GM18505 (cell line): ENCODE results near the gene JMJD7.

ENCODE experiments used
- ATAC-seq: cut with Tn5 transposase; IDR thresholded peaks from one replicate; pipeline ENCODE4 v1.9.1; 2021; ENCODE audit not compliant: unreplicated experiment
- POLR2A ChIP-seq: IDR thresholded peaks from 4 replicates; pipeline ENCODE4 v1.6.1; 2011; ENCODE audit warnings: borderline replicate concordance; ENCODE audit not compliant: insufficient read depth, insufficient read length; ENCODE audit errors: extremely low read depth

The JMJD7 gene

GRCh38 chr15:41836073-41836472 lies 8.2 kb downstream of the JMJD7 start:
- no peak for ATAC-seq

GRCh38 chr15:41836713-41837454 lies 9.0 kb downstream of the JMJD7 start:
- no peak for TF ChIP-seq POLR2A
- ATAC-seq, result no peak

More at GRCh38 chr15:41836073-41836472, 8.2 kb downstream of the JMJD7 start:
- TF ChIP-seq POLR2A, result no peak

DNA sequence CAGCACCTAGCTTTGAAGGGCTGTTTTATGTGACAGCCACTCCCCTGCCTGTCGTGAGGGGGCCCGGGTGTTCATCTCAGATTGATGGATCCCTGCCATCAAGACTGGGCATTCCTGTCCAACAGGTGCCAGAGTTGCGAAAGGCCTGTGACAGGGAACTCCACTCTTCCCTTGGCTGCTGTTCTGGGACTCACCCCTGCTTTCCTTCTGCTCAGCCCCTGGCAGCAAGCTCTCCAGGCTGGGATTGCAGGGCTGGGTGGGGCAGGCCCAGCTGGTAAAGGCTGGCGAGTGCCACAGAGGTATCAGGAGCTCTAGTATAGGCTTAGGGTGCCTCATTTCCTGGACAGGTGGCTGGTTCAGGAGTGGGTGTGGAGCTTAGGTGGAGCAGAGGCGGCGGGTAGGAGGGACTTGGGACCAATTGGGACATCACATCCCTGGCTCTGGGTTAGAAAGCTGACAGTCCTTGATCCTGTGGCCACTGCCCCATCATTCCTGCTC lies 10.6 kb downstream of the JMJD7 start, which contains the start of gene PLA2G4B:
TSS of gene PLA2G4B (plus strand) at position 448 of the 498 bp plus-strand sequence. CDS start 67 bp downstream, outside the sequence.
- no peak for TF ChIP-seq POLR2A
- ATAC-seq, result no peak

GRCh38 chr15:41839781-41840491 lies 12.0 kb downstream of the JMJD7 start:
- TF ChIP-seq POLR2A, result no peak
- no peak for ATAC-seq

GRCh38 chr15:41840673-41841072 lies 12.8 kb downstream of the JMJD7 start:
- ATAC-seq, result no peak
- TF ChIP-seq POLR2A, result no peak

DNA sequence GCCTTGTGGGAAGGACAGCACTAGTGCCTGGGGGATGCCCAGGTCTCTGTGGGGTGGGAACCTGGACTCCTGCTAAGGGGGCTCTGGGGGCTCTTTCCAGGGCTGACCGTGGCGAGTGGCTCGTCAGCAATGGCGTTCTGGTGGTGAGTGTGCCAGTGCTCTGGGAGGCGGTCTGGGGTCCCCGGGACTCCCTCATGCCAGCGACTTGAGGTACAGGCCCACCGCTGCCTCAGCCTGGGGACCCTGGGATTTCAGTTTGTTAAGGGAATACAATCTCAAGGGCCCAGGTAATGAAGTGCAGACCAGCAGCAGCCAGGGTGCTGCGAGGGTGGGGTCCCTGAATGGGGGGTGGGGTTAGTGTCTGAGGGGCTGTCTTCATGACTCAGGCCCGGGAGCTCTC lies 13.2 kb downstream of the JMJD7 start:
- no peak for TF ChIP-seq POLR2A

DNA sequence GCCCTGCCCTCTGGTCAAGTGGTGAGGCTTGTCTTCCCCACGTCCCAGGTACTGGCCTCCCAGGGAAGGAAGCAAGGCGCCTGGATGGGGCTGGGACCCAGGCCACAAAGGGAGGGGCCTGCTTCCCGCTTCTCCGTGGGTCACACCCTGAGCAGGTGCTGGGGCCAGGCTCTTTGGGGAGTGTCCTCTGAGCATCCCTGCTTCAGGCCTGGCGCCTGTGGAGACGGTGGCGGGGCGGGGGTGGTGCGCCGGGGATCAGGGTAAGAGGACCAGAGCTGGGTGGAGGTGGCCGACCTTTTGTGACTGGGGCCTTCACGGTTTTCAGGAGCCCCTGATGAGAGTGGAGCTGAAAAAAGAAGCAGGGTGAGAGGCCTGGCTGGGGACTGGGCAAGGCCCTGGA lies 14.3 kb downstream of the JMJD7 start:
- no peak for TF ChIP-seq POLR2A
- ATAC-seq, result no peak

More for the DNA sequence above, 13.2 kb downstream of the JMJD7 start:
- ATAC-seq, result no peak

GRCh38 chr15:41843571-41843970 lies 15.7 kb downstream of the JMJD7 start:
- TF ChIP-seq POLR2A, result no peak
- no peak for ATAC-seq

- no peak for TF ChIP-seq POLR2A
- no peak for ATAC-seq
These were observed 16.9 kb downstream of the JMJD7 start for GRCh38 chr15:41844814-41845213.

DNA sequence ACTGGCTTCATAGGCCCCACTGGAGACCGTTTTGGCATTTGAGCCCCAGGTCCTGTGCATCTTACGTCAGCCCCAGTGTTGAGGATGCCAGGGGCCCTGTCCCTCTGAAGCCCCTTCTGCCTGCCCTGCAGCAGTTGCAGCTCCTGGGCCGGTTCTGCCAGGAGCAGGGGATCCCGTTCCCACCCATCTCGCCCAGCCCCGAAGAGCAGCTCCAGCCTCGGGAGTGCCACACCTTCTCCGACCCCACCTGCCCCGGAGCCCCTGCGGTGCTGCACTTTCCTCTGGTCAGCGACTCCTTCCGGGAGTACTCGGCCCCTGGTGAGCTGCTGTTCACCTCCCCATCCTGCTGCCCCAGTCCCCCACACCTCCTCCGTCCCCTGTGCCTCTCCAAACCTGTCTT lies 19.3 kb downstream of the JMJD7 start:
- no peak for TF ChIP-seq POLR2A
- ATAC-seq, result no peak

GRCh38 chr15:41847981-41848380 lies 20.1 kb downstream of the JMJD7 start:
- ATAC-seq, result no peak
- no peak for TF ChIP-seq POLR2A

GRCh38 chr15:41848631-41849030 lies 20.7 kb downstream of the JMJD7 start:
- ATAC-seq, result no peak
- TF ChIP-seq POLR2A, result no peak

GRCh38 chr15:41849204-41849603 lies 21.3 kb downstream of the JMJD7 start:
- ATAC-seq, result no peak
- TF ChIP-seq POLR2A, result no peak

GRCh38 chr15:41849861-41850260 lies 22.0 kb downstream of the JMJD7 start:
- TF ChIP-seq POLR2A, result no peak
- ATAC-seq, result no peak
